ENCODE data around the gene RPA3. TPM values are rescaled to one million over a fixed set of nuclear protein-coding genes. Genes with fewer than 3 reads are reported as not detected.

RPA3 gene
- total RNA-seq, 1 donor from 2014 or later: 0.96 TPM

GRCh38 chr7:7713730-7714129 is 4.7 kb downstream of the RPA3 start:
- H3K4me1 ChIP-seq: no peaks in the 10 kb centered on the region
- H3K9me3 ChIP-seq: no peaks in the 10 kb centered on the region
- intact Hi-C loops (cut with DNase I): no loop called here
- TF ChIP-seq CTCF (IDR thresholded peaks at IDR 0.05): no peak
- no peak for DNase-seq (ENCODE audit: low spot score in 2 of 2)
- H3K4me3 ChIP-seq: no peak overlapping the region
- H3K27ac ChIP-seq: no peak overlapping the region
- no peaks in the 10 kb centered on the region for H3K27me3 ChIP-seq
- no peaks in the 10 kb centered on the region for H3K36me3 ChIP-seq

DNA sequence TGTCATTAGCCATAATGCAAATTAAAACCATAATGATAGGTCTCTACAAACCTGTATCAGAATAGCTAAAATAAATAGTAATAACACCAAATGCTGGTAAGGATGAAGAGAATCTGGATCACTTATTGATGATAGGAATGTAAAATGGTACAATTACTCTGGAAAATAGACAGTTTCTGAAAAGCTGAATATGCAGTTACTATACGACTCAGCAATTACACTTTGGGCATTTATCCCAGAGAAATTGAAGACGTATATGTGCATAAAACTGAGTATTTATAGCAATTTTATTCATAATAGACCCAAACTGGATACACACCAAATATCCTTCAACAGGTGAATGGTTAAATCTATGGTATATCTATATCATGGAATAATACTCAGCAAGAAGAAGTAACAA is 7.9 kb downstream of the RPA3 start:
- Histone ChIP-seq H3K27me3 (no peaks in the 10 kb centered on the region), H3K4me1 (peaks cover 0 to 10% of the 10 kb centered on the region in 2 donors), H3K36me3 (no peaks in the 10 kb centered on the region), H3K4me3 (no peak overlapping the region), H3K9me3 (no peaks in the 10 kb centered on the region), H3K27ac (no peak overlapping the region)
- intact Hi-C loops (cut with DNase I): no loop called here
- TF ChIP-seq CTCF (IDR thresholded peaks at IDR 0.05): no peak
- DNase-seq (ENCODE audit: low spot score in 2 of 2): no peak

- DNase-seq (ENCODE audit: low spot score in 2 of 2): no peak
- Histone ChIP-seq H3K27me3 (no peaks in the 10 kb centered on the region), H3K4me1 (peaks cover 0 to 10% of the 10 kb centered on the region in 2 donors), H3K4me3 (no peak overlapping the region), H3K9me3 (no peaks in the 10 kb centered on the region), H3K36me3 (no peaks in the 10 kb centered on the region), H3K27ac (no peak overlapping the region)
- TF ChIP-seq CTCF (IDR thresholded peaks at IDR 0.05): no peak
- intact Hi-C loops (cut with DNase I): no loop called here
Measured at GRCh38 chr7:7709291-7709690, 9.1 kb downstream of the RPA3 start.

DNA sequence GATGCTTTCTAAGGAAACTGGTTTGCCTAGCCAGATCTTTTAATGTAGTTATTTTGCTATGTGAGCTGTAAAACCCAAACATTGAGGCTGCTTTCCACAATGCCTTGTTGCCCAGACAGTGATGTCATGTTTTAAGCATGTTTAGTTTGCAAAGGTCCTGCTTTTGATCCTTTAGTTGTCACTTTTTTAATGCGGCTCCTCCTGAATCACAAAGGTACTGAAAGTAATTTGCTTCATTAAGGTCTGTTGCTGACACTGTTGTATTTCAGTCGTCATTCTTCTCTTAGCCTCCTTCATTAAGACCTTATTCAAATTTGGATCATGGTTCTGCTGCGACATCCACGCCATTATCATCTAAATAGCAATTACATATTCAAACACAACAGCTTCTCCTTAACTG is 10.6 kb downstream of the RPA3 start:
- Histone ChIP-seq H3K27ac (no peak overlapping the region), H3K4me3 (no peak overlapping the region), H3K36me3 (no peaks in the 10 kb centered on the region)

GRCh38 chr7:7707246-7707645 is 11.2 kb downstream of the RPA3 start:
- no peaks in the 10 kb centered on the region for H3K9me3 ChIP-seq
- H3K4me1 ChIP-seq: peaks cover 0 to 10% of the 10 kb centered on the region in 2 donors
- no peak overlapping the region for H3K27ac ChIP-seq
- DNase-seq (ENCODE audit: low spot score in 2 of 2): no peak
- intact Hi-C loops (cut with DNase I): no loop called here
- H3K36me3 ChIP-seq: no peaks in the 10 kb centered on the region
- H3K27me3 ChIP-seq: no peaks in the 10 kb centered on the region
- no peak for TF ChIP-seq CTCF (IDR thresholded peaks at IDR 0.05)
- no peak overlapping the region for H3K4me3 ChIP-seq

More for the DNA sequence above, 10.6 kb downstream of the RPA3 start:
- Histone ChIP-seq H3K4me1 (peaks cover 0 to 10% of the 10 kb centered on the region in 2 donors), H3K27me3 (no peaks in the 10 kb centered on the region), H3K9me3 (no peaks in the 10 kb centered on the region)
- no peak for TF ChIP-seq CTCF (IDR thresholded peaks at IDR 0.05)
- intact Hi-C loops (cut with DNase I): no loop called here
- no peak for DNase-seq (ENCODE audit: low spot score in 2 of 2)

DNA sequence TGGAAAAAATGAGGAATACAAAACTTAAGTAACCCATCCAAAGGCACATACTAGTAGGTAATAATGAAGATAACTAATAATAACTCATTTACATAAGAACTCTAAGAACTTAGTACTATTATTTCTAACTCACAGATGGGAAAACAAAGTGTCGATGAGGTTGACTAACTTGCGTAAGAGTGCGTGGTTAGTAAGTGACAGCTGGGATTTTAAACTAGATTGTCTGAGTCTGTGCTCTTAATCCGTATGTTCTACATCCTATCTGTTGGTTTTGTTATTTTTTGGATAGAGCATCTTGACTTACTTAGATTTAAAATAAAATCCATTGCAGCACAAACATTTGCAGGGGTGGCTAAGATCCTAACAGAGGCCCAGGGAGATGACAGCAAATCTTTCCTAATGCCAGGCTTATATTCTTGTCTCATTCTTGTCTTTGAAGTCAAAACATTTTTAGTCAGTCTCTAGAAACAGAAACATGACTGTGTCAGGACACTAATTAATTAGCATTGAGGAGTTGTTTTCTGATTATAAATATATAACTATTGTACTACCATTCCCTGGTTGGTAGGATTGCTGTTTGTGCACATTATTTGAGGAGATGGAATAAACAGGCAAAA is 11.7 kb downstream of the RPA3 start:
- no peak for TF ChIP-seq CTCF (IDR thresholded peaks at IDR 0.05)
- DNase-seq (ENCODE audit: low spot score in 2 of 2): no peak
- H3K36me3 ChIP-seq: no peaks in the 10 kb centered on the region
- H3K27me3 ChIP-seq: no peaks in the 10 kb centered on the region
- H3K27ac ChIP-seq: no peak overlapping the region
- intact Hi-C loops (cut with DNase I): no loop called here
- H3K4me1 ChIP-seq: peaks cover 0 to 10% of the 10 kb centered on the region in 2 donors
- no peak overlapping the region for H3K4me3 ChIP-seq
- no peaks in the 10 kb centered on the region for H3K9me3 ChIP-seq

Data from ascending aorta (tissue), 2 donors.